WTC11 (cell line): ENCODE data around the gene BANK1. TPM values are rescaled to one million over a fixed set of nuclear protein-coding genes. Genes with fewer than 3 reads are reported as not detected.

Experiments
- ATAC-seq: fragments of 200-7000 bp; cut with Tn5 transposase; 2 replicates; pipeline ENCODE4 v1.10.0; 2021; ENCODE audit warnings: mild to moderate bottlenecking, moderate library complexity
- CTCF ChIA-PET: fragments of 300-600 bp; sonication (Branson Sonifier 250); formaldehyde crosslinking; loops from one replicate; lab custom pipeline; 2021; ENCODE audit warnings: antibody characterized with exemption; lab: Charles Lee
- POLR2A ChIA-PET: fragments of 350-600 bp; sonication (Branson Sonifier 250); formaldehyde crosslinking; loops from one replicate; lab custom pipeline; 2021; ENCODE audit warnings: antibody characterized with exemption; lab: Charles Lee
- DNase-seq: peaks from one replicate; pipeline ENCODE4 v3.0.0; 2021; ENCODE audit warnings: low spot score
- H3K27ac Mint-ChIP-seq: 2 replicates; pipeline ENCODE4 v1.8.0; 2021; ENCODE audit warnings: mixed read lengths
- H3K27me3 Mint-ChIP-seq: 2 replicates; pipeline ENCODE4 v1.8.0; 2021; ENCODE audit warnings: low read depth, mild to moderate bottlenecking, moderate library complexity, mixed read lengths
- H3K36me3 Mint-ChIP-seq: 2 replicates; pipeline ENCODE4 v1.8.0; 2021; ENCODE audit warnings: mixed read lengths
- H3K4me1 Mint-ChIP-seq: 2 replicates; pipeline ENCODE4 v1.8.0; 2022; ENCODE audit warnings: mixed read lengths
- H3K4me3 Mint-ChIP-seq: 2 replicates; pipeline ENCODE4 v1.8.0; 2021; ENCODE audit warnings: mild to moderate bottlenecking, moderate library complexity, mixed read lengths
- H3K9me3 Mint-ChIP-seq: 2 replicates; pipeline ENCODE4 v1.8.0; 2021; ENCODE audit warnings: mixed read lengths
- CREM ChIP-seq: sonication (generic); formaldehyde crosslinking; IDR thresholded peaks from 2 replicates; pipeline ENCODE4 v1.8.1; 2022; ENCODE audit warnings: mild to moderate bottlenecking, missing genetic modification reagents, moderate library complexity
- ELF4 ChIP-seq: sonication (generic); formaldehyde crosslinking; IDR thresholded peaks from 2 replicates; pipeline ENCODE4 v1.8.1; 2022; ENCODE audit warnings: low read depth, mild to moderate bottlenecking, moderate library complexity, missing genetic modification reagents
- GABPB1 ChIP-seq: sonication (generic); formaldehyde crosslinking; IDR thresholded peaks from 2 replicates; pipeline ENCODE4 v1.8.1; 2023; ENCODE audit warnings: mild to moderate bottlenecking, missing genetic modification reagents
- GTF2I ChIP-seq: fragments of 250-450 bp; sonication (Bioruptor Pico); conservative IDR thresholded peaks from 2 replicates; pipeline ENCODE4 v1.4.0; 2021; ENCODE audit warnings: mild to moderate bottlenecking
- TEAD1 ChIP-seq: sonication (generic); formaldehyde crosslinking; IDR thresholded peaks from 2 replicates; pipeline ENCODE4 v1.8.0; 2022; ENCODE audit warnings: mild to moderate bottlenecking, missing genetic modification reagents
- ZNF121 ChIP-seq: sonication (generic); formaldehyde crosslinking; IDR thresholded peaks from 2 replicates; pipeline ENCODE4 v1.8.0; 2023; ENCODE audit warnings: missing genetic modification reagents
- ZNF219 ChIP-seq: sonication (generic); formaldehyde crosslinking; IDR thresholded peaks from 2 replicates; pipeline ENCODE4 v1.8.0; 2023; ENCODE audit warnings: missing genetic modification reagents, mild to moderate bottlenecking, borderline replicate concordance
- ZNF416 ChIP-seq: fragments of 250-450 bp; sonication (Bioruptor Pico); IDR thresholded peaks from 2 replicates; pipeline ENCODE4 v1.9.0; 2021; ENCODE audit warnings: mild to moderate bottlenecking, inconsistent platforms
- ZNF423 ChIP-seq: fragments of 250-450 bp; sonication (Bioruptor Pico); IDR thresholded peaks from 2 replicates; pipeline ENCODE4 v2.1.2; 2022; ENCODE audit warnings: mild to moderate bottlenecking, moderate library complexity
- total RNA-seq: library from RNA; stranded (reverse); gene quantifications from 3 replicates; pipeline ENCODE4 v1.2.3, GENCODE V29; 2021
- TF ChIP-seq, protein P1 (sequence below): fragments of 200-600 bp; IDR thresholded peaks from 2 replicates; pipeline ENCODE4 v1.8.0; 2022; ENCODE audit warnings: antibody characterized with exemption
- TF ChIP-seq, protein P2 (sequence below): fragments of 250-450 bp; sonication (Bioruptor Pico); IDR thresholded peaks from 2 replicates; pipeline ENCODE4 v1.9.0; 2021; ENCODE audit warnings: mild to moderate bottlenecking, borderline replicate concordance
- TF ChIP-seq, protein P3 (sequence below): sonication (generic); formaldehyde crosslinking; IDR thresholded peaks from 2 replicates; pipeline ENCODE4 v1.8.1; 2023; ENCODE audit warnings: mild to moderate bottlenecking, missing genetic modification reagents, moderate library complexity
- TF ChIP-seq, protein P4 (sequence below): sonication (generic); formaldehyde crosslinking; IDR thresholded peaks from 2 replicates; pipeline ENCODE4 v1.8.1; 2022; ENCODE audit warnings: low read depth, mild to moderate bottlenecking, moderate library complexity, missing genetic modification reagents, borderline replicate concordance
- TF ChIP-seq, protein P5 (sequence below): sonication (generic); formaldehyde crosslinking; IDR thresholded peaks from 2 replicates; pipeline ENCODE4 v1.8.0; 2022; ENCODE audit warnings: mild to moderate bottlenecking, missing genetic modification reagents
- TF ChIP-seq, protein P6 (sequence below): sonication (generic); formaldehyde crosslinking; IDR thresholded peaks from 2 replicates; pipeline ENCODE4 v1.8.1; 2022; ENCODE audit warnings: low read depth, missing genetic modification reagents, borderline replicate concordance
- TF ChIP-seq, protein P7 (sequence below): fragments of 250-450 bp; sonication (Bioruptor Pico); IDR thresholded peaks from 2 replicates; pipeline ENCODE4 v1.9.0; 2021; ENCODE audit warnings: mild to moderate bottlenecking
- TF ChIP-seq, protein P8 (sequence below): fragments of 250-450 bp; sonication (Bioruptor Pico); conservative IDR thresholded peaks from 2 replicates; pipeline ENCODE4 v1.9.0; 2021; ENCODE audit warnings: mild to moderate bottlenecking

The BANK1 gene
- total RNA-seq, 1 experiment from 2014 or later: 0.68 TPM

DNA sequence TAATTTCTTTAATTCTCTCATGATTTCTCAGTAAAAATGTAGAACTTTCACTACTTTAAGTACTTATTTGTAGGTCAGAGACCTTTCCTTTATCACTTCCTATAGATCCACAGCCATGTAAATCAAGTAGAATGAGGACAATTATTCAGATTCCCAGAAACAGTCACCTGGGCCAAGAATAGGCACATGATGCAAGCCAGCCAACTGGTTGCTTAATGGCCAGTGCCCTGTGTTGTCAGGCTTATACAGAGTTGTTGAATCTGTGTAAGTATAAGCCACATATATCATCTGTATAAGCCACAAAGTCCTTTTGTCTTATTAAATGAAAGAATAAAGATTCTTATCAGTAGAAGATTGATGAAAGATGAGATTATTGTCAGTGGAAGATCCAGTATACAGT, 5.2 kb downstream of the BANK1 start:
- Mint-ChIP-seq H3K9me3 (peaks cover 10% of the 10 kb centered on the region), H3K27me3 (no peaks in the 10 kb centered on the region), H3K36me3 (peaks cover 2% of the 10 kb centered on the region; the same call in 1 of the 2 replicates), H3K27ac (no peak overlapping the region), H3K4me1 (peaks cover 9% of the 10 kb centered on the region), H3K4me3 (no peak overlapping the region)
- ChIA-PET CTCF (no interaction called here), POLR2A (no interaction called here)
- DNase-seq (no peak), ATAC-seq (no peak)
- TF ChIP-seq GTF2I (CRISPR knock-in tag): no peak
- TF ChIP-seq, protein P1, sequence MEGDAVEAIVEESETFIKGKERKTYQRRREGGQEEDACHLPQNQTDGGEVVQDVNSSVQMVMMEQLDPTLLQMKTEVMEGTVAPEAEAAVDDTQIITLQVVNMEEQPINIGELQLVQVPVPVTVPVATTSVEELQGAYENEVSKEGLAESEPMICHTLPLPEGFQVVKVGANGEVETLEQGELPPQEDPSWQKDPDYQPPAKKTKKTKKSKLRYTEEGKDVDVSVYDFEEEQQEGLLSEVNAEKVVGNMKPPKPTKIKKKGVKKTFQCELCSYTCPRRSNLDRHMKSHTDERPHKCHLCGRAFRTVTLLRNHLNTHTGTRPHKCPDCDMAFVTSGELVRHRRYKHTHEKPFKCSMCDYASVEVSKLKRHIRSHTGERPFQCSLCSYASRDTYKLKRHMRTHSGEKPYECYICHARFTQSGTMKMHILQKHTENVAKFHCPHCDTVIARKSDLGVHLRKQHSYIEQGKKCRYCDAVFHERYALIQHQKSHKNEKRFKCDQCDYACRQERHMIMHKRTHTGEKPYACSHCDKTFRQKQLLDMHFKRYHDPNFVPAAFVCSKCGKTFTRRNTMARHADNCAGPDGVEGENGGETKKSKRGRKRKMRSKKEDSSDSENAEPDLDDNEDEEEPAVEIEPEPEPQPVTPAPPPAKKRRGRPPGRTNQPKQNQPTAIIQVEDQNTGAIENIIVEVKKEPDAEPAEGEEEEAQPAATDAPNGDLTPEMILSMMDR: no peak
- no peak for TF ChIP-seq CREM (CRISPR knock-in tag)
- TF ChIP-seq, protein P2, sequence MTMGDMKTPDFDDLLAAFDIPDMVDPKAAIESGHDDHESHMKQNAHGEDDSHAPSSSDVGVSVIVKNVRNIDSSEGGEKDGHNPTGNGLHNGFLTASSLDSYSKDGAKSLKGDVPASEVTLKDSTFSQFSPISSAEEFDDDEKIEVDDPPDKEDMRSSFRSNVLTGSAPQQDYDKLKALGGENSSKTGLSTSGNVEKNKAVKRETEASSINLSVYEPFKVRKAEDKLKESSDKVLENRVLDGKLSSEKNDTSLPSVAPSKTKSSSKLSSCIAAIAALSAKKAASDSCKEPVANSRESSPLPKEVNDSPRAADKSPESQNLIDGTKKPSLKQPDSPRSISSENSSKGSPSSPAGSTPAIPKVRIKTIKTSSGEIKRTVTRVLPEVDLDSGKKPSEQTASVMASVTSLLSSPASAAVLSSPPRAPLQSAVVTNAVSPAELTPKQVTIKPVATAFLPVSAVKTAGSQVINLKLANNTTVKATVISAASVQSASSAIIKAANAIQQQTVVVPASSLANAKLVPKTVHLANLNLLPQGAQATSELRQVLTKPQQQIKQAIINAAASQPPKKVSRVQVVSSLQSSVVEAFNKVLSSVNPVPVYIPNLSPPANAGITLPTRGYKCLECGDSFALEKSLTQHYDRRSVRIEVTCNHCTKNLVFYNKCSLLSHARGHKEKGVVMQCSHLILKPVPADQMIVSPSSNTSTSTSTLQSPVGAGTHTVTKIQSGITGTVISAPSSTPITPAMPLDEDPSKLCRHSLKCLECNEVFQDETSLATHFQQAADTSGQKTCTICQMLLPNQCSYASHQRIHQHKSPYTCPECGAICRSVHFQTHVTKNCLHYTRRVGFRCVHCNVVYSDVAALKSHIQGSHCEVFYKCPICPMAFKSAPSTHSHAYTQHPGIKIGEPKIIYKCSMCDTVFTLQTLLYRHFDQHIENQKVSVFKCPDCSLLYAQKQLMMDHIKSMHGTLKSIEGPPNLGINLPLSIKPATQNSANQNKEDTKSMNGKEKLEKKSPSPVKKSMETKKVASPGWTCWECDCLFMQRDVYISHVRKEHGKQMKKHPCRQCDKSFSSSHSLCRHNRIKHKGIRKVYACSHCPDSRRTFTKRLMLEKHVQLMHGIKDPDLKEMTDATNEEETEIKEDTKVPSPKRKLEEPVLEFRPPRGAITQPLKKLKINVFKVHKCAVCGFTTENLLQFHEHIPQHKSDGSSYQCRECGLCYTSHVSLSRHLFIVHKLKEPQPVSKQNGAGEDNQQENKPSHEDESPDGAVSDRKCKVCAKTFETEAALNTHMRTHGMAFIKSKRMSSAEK (CRISPR knock-in tag): no peak
- peak; percentile 91 for TF ChIP-seq GABPB1 (CRISPR knock-in tag)
- TF ChIP-seq, protein P3, sequence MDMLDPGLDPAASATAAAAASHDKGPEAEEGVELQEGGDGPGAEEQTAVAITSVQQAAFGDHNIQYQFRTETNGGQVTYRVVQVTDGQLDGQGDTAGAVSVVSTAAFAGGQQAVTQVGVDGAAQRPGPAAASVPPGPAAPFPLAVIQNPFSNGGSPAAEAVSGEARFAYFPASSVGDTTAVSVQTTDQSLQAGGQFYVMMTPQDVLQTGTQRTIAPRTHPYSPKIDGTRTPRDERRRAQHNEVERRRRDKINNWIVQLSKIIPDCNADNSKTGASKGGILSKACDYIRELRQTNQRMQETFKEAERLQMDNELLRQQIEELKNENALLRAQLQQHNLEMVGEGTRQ (CRISPR knock-in tag): peak; percentile 46; the same call in 1 of the 2 replicates
- TF ChIP-seq ZNF219 (CRISPR knock-in tag): no peak
- no peak for TF ChIP-seq ZNF416 (CRISPR knock-in tag)

DNA sequence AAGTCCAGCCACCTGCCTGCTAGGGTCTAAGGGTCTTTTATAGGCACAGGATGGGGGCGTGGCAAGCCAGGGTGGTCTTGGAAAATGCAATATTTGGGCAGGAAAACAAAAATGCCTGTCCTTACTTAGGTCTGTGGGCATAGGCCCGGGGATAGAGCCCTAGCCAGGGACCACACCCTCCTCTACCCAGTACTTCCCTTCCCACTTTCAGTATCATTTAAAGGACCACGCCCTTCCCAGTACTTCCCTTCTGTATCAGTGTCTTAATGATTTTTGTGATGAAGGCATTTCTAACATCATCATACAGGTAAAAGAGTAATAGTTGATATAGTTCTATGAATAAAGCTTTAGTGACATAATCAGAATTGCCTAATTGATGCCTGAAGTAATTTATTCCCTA, 11.4 kb downstream of the BANK1 start:
- Mint-ChIP-seq H3K27ac (no peak overlapping the region), H3K4me1 (0 out of 2 replicates have a peak, but pooled peaks cover 3% of the 10 kb centered on the region), H3K27me3 (no peaks in the 10 kb centered on the region), H3K36me3 (peaks cover 2% of the 10 kb centered on the region; the same call in 1 of the 2 replicates), H3K9me3 (peaks cover 10% of the 10 kb centered on the region), H3K4me3 (no peak overlapping the region)
- DNase-seq (no peak), ATAC-seq (no peak)
- ChIA-PET POLR2A (no interaction called here), CTCF (no interaction called here)
- TF ChIP-seq TEAD1 (CRISPR knock-in tag): no peak
- TF ChIP-seq, protein P4, sequence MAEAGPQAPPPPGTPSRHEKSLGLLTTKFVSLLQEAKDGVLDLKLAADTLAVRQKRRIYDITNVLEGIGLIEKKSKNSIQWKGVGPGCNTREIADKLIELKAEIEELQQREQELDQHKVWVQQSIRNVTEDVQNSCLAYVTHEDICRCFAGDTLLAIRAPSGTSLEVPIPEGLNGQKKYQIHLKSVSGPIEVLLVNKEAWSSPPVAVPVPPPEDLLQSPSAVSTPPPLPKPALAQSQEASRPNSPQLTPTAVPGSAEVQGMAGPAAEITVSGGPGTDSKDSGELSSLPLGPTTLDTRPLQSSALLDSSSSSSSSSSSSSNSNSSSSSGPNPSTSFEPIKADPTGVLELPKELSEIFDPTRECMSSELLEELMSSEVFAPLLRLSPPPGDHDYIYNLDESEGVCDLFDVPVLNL (CRISPR knock-in tag): no peak
- TF ChIP-seq ELF4 (CRISPR knock-in tag): no peak
- TF ChIP-seq, protein P5, sequence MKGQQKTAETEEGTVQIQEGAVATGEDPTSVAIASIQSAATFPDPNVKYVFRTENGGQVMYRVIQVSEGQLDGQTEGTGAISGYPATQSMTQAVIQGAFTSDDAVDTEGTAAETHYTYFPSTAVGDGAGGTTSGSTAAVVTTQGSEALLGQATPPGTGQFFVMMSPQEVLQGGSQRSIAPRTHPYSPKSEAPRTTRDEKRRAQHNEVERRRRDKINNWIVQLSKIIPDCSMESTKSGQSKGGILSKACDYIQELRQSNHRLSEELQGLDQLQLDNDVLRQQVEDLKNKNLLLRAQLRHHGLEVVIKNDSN (CRISPR knock-in tag): no peak
- TF ChIP-seq, protein P6, sequence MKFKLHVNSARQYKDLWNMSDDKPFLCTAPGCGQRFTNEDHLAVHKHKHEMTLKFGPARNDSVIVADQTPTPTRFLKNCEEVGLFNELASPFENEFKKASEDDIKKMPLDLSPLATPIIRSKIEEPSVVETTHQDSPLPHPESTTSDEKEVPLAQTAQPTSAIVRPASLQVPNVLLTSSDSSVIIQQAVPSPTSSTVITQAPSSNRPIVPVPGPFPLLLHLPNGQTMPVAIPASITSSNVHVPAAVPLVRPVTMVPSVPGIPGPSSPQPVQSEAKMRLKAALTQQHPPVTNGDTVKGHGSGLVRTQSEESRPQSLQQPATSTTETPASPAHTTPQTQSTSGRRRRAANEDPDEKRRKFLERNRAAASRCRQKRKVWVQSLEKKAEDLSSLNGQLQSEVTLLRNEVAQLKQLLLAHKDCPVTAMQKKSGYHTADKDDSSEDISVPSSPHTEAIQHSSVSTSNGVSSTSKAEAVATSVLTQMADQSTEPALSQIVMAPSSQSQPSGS: no peak
- TF ChIP-seq, protein P7, sequence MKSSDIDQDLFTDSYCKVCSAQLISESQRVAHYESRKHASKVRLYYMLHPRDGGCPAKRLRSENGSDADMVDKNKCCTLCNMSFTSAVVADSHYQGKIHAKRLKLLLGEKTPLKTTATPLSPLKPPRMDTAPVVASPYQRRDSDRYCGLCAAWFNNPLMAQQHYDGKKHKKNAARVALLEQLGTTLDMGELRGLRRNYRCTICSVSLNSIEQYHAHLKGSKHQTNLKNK (CRISPR knock-in tag): no peak
- TF ChIP-seq GTF2I (CRISPR knock-in tag): no peak
- no peak for TF ChIP-seq ZNF121 (CRISPR knock-in tag)
- TF ChIP-seq, protein P8, sequence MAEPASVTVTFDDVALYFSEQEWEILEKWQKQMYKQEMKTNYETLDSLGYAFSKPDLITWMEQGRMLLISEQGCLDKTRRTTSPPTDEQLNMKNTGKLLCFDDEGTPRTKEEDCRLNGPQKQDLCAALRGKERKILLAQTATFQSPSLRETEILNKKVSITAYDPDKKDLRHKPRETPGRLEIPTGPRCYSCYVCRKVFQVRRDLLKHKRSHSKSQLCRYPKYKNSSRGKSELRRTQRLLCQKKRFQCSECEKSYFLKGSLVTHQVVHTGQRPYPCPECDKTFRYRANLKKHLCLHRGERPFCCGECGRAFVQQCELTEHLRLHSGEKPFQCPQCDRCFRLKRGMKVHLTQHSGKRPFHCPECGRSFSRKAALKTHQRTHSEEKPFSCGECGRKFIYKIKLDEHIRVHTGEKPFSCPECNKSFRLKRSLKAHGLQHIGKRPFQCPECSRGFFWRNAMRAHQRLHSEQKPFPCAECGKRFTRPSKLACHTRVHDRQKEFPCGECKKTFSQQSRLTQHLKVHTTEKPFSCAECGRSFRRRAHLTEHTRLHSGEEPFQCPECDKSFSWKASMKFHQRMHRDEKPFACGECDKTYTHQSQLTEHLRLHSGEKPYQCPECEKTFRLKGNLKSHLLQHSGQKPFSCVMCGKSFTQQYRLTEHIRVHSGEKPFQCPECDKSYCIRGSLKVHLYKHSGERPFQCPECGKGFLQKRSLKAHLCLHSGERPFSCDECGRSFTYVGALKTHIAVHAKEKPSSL (CRISPR knock-in tag): no peak
- TF ChIP-seq ZNF423 (CRISPR knock-in tag): no peak
